Duodenal mucosa (tissue), 2 donors: Measurements from ENCODE around the gene FOXN1.

Experiments
- H3K27ac ChIP-seq: one replicate; pipeline ENCODE4 v1.7.0; 2013; ENCODE audit warnings: low read depth, low read length
- H3K27me3 ChIP-seq, 2 donors: one replicate each; pipeline ENCODE4 v1.7.0; 2013; ENCODE audit warnings: low read length in 2 of 2, control low read depth in 1 of 2; ENCODE audit not compliant: insufficient read depth in 2 of 2, control insufficient read depth in 1 of 2
- H3K36me3 ChIP-seq, 2 donors: one replicate each; pipeline ENCODE4 v1.7.0; 2013; ENCODE audit warnings: low read length in 2 of 2, control low read depth in 1 of 2; ENCODE audit not compliant: insufficient read depth in 2 of 2, control insufficient read depth in 1 of 2
- H3K4me1 ChIP-seq, 2 donors: one replicate each; pipeline ENCODE4 v1.7.0; 2013; ENCODE audit warnings: low read length in 2 of 2, control low read depth in 1 of 2; ENCODE audit not compliant: insufficient read depth in 2 of 2, control insufficient read depth in 1 of 2
- H3K4me3 ChIP-seq, 2 donors: one replicate each; pipeline ENCODE4 v1.7.0; 2013; ENCODE audit warnings: low read length in 2 of 2, low read depth in 1 of 2
- H3K9ac ChIP-seq, 2 donors: one replicate each; pipeline ENCODE4 v1.7.0; 2013; ENCODE audit warnings: low read length in 2 of 2, low read depth in 1 of 2
- H3K9me3 ChIP-seq, 2 donors: one replicate each; pipeline ENCODE4 v1.7.0; 2013; ENCODE audit warnings: low read length in 2 of 2, control low read depth in 1 of 2; ENCODE audit not compliant: control insufficient read depth in 1 of 2

FOXN1 gene

GRCh38 chr17:28523876-28524275 is 17.7 kb downstream of the FOXN1 start:
- Histone ChIP-seq H3K27me3 (no peaks in the 10 kb centered on the region), H3K27ac (no peak overlapping the region), H3K4me1 (peaks cover 12 to 30% of the 10 kb centered on the region in 2 donors), H3K9ac (no peak overlapping the region), H3K36me3 (no peaks in the 10 kb centered on the region), H3K4me3 (no peak overlapping the region), H3K9me3 (no peaks in the 10 kb centered on the region)

- Histone ChIP-seq H3K27ac (no peak overlapping the region), H3K27me3 (no peaks in the 10 kb centered on the region), H3K4me3 (no peak overlapping the region), H3K9me3 (no peaks in the 10 kb centered on the region), H3K4me1 (peaks cover 7 to 30% of the 10 kb centered on the region in 2 donors), H3K9ac (no peak overlapping the region), H3K36me3 (no peaks in the 10 kb centered on the region)
These were observed 18.6 kb downstream of the FOXN1 start for GRCh38 chr17:28524476-28525424.

GRCh38 chr17:28526381-28526780 is 20.2 kb downstream of the FOXN1 start:
- H3K4me3 ChIP-seq = no peak overlapping the region
- H3K27me3 ChIP-seq = peaks cover 0 to 3% of the 10 kb centered on the region in 2 donors
- peaks cover 7 to 30% of the 10 kb centered on the region in 2 donors for H3K4me1 ChIP-seq
- no peak overlapping the region for H3K27ac ChIP-seq
- H3K36me3 ChIP-seq = no peaks in the 10 kb centered on the region
- no peaks in the 10 kb centered on the region for H3K9me3 ChIP-seq
- H3K9ac ChIP-seq = no peak overlapping the region

GRCh38 chr17:28527181-28527681 is 21.1 kb downstream of the FOXN1 start:
- Histone ChIP-seq H3K9ac (no peak overlapping the region), H3K27ac (no peak overlapping the region), H3K36me3 (no peaks in the 10 kb centered on the region), H3K27me3 (peaks cover 0 to 3% of the 10 kb centered on the region in 2 donors), H3K4me3 (no peak overlapping the region), H3K4me1 (peaks cover 7 to 30% of the 10 kb centered on the region in 2 donors), H3K9me3 (no peaks in the 10 kb centered on the region)

- Histone ChIP-seq H3K27ac (no peak overlapping the region), H3K4me3 (no peak overlapping the region), H3K9me3 (no peaks in the 10 kb centered on the region), H3K9ac (no peak overlapping the region), H3K27me3 (peaks cover 0 to 3% of the 10 kb centered on the region in 2 donors), H3K4me1 (peaks cover 12 to 37% of the 10 kb centered on the region in 2 donors), H3K36me3 (no peaks in the 10 kb centered on the region)
These were observed 21.7 kb downstream of the FOXN1 start for GRCh38 chr17:28527859-28528258.

- peaks cover 18 to 42% of the 10 kb centered on the region in 2 donors for H3K4me1 ChIP-seq
These were observed 22.3 kb downstream of the FOXN1 start for GRCh38 chr17:28528327-28529012.

GRCh38 chr17:28529013-28529400 is 22.9 kb downstream of the FOXN1 start:
- Histone ChIP-seq H3K9ac (no peak overlapping the region), H3K9me3 (no peaks in the 10 kb centered on the region), H3K4me3 (no peak overlapping the region), H3K27me3 (peaks cover 0 to 3% of the 10 kb centered on the region in 2 donors), H3K4me1 (peaks cover 18 to 42% of the 10 kb centered on the region in 2 donors), H3K36me3 (no peaks in the 10 kb centered on the region), H3K27ac (no peak overlapping the region)

More at GRCh38 chr17:28528327-28529012, 22.3 kb downstream of the FOXN1 start:
- Histone ChIP-seq H3K9me3 (no peaks in the 10 kb centered on the region), H3K27me3 (peaks cover 0 to 3% of the 10 kb centered on the region in 2 donors), H3K4me3 (no peak overlapping the region), H3K9ac (no peak overlapping the region), H3K36me3 (no peaks in the 10 kb centered on the region), H3K27ac (no peak overlapping the region)

- H3K4me1 ChIP-seq = peaks cover 16 to 37% of the 10 kb centered on the region in 2 donors
- no peak overlapping the region for H3K9ac ChIP-seq
- no peak overlapping the region for H3K4me3 ChIP-seq
- no peaks in the 10 kb centered on the region for H3K36me3 ChIP-seq
- H3K9me3 ChIP-seq = no peaks in the 10 kb centered on the region
- no peak overlapping the region for H3K27ac ChIP-seq
- H3K27me3 ChIP-seq = peaks cover 0 to 3% of the 10 kb centered on the region in 2 donors
These were observed 24.1 kb downstream of the FOXN1 start for GRCh38 chr17:28530250-28530649.

GRCh38 chr17:28530926-28531325 is 24.8 kb downstream of the FOXN1 start:
- Histone ChIP-seq H3K9me3 (no peaks in the 10 kb centered on the region), H3K4me3 (no peak overlapping the region), H3K9ac (no peak overlapping the region), H3K27me3 (peaks cover 0 to 3% of the 10 kb centered on the region in 2 donors), H3K36me3 (no peaks in the 10 kb centered on the region), H3K4me1 (peaks cover 13 to 31% of the 10 kb centered on the region in 2 donors), H3K27ac (no peak overlapping the region)
